HG03571 (cell line): ENCODE results near the gene ZNF814.
"Not testable (repeated sequence)": the region's sequence is repeated elsewhere in the genome, so short reads cannot be mapped to it uniquely, and the experiment has no call there.

ENCODE experiments used
- ATAC-seq: cut with Tn5 transposase; IDR thresholded peaks from one replicate; pipeline ENCODE4 v1.9.1; 2021; ENCODE audit not compliant: unreplicated experiment

The ZNF814 gene

DNA sequence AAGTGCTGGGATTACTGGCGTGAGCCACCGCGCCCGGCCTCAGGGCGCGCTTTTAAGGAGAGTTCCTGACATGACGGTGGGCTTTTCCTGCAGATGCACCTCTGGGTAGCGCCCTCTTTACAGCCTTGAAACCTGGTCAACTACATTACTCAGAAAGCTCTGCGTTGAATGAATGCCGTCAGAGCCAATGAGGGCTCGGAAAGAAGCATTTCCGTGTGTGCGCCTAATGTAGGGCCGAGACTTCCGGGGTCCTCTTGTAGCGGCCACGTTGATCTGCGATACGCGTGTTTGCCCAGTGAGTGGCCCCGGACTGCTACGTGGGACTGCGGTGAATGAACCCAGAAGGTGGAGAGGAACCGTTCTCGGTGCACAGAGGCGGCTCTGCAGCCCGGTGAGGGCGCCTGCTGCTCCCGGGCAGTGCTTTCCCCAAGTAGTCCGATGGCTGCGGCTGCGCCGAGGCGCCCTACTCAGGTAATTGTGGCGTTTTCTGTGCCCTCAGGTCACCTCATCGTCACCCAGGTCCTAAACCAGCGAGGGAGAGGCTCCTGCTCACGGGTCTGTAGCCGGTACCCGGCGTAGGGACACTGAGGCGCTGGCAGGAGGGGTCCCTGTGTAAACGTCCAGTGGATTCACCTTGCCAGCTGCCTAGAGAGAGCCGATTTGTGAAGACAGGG, 69.2 kb downstream of the ZNF814 start:
- peak; percentile 89 for ATAC-seq

DNA sequence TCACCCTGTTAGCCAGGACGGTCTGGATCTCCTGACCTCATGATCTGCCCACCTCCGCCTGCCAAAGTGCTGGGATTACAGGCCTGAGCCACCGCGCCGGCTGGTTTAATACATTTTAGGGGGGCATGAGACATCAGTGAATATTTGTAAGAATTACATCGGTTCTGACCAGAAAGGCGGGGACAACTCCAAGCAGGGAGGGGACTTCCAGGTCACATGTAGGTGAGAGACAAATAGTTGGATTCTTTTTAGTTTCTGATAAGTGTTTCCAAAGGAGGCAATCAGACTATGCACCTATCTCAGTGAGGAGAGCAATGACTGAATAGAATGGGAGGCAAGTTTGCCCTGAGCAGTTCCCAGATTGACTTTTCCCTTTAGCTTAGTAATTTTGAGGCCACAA, 70.5 kb downstream of the ZNF814 start:
- no peak for ATAC-seq

DNA sequence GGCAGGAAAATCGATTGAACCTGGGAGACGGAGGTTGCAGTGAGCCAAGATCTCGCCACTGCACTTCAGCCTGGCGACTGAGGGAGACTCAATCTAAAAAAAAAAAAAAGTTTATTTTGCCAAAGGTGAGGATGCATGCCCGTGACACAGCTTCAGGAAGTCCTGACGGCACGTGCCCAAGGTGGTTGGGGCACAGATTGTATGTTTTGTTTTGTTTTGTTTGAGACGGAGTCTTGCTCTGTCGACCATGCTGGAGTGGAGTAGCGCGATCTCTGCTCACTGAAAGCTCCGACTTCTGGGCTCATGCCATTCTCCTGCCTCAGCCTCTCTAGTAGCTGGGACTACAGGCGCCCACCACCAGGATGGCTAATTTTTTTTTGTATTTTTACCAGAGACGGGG, 70.9 kb downstream of the ZNF814 start:
- ATAC-seq = no peak

DNA sequence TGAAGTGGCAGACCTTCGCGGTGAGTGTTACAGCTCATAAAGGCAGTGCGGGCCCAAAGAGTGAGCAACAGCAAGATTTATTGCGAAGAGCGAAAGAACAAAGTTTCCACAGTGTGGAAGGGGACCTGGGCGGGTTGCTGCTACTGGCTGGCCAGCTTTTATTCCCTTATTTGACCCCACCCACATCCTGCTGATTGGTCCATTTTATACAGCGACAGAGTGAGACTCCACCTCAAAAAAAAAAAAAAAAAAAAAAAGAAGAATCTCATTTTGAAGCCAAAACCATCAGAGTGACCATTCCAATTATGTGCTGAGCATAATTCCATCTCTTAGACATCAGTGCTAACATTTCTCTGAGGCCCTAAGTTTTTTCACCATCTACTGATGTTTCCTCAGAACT, 72.2 kb downstream of the ZNF814 start:
- no peak for ATAC-seq

DNA sequence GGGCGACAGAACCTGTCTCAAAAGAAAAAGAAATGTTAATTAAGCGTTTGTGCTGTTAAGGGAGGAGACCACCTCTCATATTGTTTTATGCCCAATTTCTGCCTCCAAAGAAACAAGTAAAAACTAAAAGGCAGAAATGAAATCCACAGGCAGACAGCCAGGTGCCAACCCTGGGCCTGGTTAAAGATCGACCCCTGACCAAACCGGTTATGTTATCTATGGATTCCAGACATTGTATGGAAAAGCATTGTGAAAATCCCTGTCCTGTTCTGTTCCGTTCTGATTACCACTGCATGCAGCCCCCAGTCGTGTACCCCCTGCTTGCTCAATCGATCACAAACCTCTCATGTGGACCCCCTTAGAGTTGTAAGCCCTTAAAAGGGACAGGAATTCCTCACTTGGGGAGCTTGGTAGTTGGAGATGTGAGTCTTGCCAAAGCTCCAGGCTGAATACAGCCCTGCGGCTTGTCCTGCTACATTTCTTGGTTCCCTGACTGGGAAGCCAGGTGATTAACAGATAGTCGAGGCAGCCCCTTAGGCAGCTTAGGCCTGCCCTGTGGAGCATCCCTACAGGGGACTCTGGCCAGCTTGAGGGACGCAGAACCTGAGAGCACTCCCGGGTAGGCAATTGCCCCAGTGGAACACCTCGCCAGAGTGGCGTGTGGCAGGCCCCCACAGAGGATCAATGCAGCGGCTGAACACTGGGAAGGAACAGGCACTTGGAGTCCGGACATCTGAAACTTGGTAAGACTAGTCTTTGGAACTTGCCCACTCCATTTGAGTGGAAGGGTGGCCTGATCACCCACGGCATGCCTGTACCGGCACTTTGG, 73.4 kb downstream of the ZNF814 start:
- ATAC-seq = no peak

DNA sequence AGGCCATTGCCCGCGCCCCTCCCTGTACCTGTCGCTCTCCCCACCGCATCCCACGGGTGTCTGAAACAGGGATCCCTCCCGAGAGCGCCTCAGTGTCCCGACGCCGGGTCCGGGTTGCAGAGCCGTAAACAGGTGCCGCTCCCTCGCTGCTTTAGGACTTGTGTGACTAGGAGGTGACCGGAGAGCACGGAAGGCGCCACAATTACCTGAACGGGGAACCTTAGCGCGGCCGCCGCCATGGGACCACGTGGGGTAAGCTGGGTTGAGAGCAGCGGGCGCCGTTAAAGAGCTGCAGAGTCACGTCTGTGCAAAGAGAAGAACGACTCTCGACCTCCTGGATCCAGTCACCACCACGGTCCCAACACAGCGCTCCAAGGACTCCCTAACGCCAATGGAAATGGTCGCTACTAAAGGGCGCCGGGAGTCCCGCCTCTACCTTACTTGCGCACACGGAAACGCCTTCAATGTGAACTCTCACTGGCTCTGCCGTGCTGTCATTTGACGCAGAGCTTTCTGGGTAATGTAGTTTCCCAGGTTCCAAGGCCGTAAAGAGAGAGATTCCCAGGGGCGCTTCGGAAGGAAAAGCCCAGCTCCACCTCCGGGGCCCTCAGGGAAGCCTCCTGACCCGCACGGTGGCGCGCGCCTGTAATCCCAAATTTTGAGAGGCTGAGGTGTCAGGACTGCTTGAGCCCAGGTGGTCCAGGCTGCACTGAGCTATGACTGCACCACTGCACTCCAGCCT, 74.2 kb downstream of the ZNF814 start, which contains the start of gene ZNF552:
Gene ZNF552 (minus strand): TSS at position 409 of the 742 bp plus-strand sequence. CDS start 170 bp downstream, at position 239.
- peak; percentile 71 for ATAC-seq

DNA sequence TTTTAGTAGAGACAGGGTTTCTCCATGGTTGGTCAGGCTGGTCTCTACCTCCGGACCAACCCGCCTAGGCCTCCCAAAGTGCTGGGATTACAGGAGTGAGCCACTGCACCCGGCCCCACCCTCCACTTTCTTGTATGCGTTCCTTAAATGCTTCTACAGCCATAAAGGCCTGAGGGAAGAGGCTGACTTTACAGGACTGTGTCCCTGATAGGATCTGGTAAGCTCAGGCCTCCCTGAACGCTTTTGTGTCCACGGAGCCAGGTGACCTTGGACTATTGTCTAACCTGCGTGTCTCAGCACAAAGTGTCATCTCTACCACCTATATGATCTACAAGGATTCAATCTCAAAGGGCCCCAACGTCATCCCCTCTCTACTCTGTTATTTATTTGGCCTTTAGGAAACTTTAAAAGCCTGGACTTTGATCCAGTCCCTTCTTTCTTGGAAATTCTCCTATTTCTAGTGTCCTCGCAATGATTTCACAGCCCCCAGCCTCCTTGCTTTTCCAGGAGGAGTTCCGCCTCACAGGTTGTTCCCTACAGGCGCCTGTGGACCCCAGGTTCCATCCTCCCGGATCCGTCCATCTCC, 74.8 kb downstream of the ZNF814 start:
- no peak for ATAC-seq

DNA sequence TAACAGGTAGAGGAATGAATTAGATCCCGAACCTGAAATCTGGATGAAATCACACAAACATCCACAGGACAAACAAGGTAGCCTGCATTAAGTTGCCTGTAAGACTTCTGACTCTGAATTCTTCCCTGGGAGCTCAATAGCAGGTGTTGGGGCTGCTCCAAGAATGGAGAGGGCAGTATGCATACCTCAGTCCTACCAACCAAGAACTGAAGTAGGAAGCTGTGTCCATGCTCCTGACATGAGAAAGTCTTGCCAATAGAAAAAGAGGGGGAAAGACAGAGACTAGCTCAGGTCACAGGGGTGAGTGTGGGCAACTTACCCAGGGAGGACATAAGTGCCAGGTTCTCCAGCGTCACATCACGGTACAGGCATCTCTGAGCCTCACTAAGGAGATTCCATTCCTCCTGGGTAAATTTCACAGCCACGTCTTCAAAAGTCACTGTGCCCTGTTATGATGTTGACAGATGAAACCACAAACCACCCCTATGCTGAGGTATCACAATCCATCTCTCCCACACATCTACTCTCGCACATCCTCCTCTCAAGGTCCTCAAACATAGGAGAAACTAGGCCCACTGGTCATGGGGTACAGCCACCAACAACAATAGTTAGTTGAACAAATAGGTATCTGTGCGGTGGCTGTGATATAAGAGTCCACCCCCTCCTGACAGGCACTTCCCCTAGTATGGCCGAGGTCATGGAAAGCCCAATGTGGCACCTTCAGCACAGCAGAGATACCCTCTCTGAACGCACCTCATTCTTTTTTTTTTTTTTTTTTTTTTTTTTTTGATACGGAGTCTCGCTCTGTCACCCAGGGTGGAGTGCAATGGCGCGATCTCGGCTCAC, 75.6 kb downstream of the ZNF814 start:
- not testable (repeated sequence) for ATAC-seq

DNA sequence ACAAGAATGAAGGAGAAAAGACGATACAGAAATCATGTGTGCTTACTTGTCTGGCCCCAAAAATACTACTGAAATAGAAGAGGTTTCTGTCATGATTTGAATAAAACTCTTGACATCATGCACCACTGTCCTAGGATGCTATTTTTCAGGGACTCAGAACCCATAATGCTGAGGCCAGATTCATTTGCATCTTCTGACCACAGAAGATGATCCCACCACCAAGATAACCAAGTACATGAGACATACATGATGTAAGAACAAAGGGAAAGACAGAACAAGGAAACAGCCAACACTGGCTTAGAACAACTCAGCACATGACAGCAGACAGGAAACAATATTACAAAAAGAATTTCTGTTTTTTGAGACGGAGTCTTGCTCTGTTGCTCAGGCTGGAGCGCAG, 76.6 kb downstream of the ZNF814 start:
- no peak for ATAC-seq

DNA sequence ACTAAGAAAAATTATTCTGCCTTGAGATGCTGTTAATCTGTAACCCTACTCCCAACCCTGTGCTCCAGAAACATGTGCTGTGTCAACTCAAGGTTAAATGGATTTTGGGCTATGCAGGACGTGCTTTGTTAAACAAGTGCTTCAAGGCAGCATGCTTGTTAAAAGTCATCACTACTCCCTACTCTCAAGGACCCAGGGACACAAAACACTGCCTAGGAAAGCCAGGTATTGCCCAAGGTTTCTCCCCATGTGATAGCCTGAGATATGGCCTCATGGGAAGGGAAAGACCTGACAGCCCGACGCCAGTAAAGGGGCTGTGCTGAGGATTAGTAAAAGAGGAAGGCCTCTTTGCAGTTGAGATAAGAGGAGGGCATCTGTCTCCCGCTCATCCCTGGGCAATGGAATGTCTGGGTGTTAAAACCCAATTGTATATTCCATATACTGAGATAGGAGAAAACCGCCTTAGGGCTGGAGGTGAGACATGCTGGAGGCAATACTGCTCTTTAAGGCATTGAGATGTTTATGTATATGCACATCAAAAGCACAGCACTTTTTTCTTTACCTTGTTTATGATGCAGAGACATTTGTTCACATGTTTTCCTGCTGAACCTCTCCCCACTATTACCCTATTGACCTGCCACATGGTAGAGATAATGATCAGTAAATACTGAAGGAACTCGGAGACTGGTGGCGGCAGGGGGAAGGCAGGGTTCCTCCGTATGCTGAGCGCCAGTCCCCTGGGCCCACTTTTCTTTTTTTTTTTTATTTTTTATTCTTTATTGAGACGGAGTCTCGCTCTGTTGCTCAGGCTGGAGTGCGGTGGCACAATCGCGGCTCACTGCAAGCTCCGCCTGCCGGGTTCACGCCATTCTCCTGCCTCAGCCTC, 78.2 kb downstream of the ZNF814 start:
- ATAC-seq = not testable (repeated sequence)

DNA sequence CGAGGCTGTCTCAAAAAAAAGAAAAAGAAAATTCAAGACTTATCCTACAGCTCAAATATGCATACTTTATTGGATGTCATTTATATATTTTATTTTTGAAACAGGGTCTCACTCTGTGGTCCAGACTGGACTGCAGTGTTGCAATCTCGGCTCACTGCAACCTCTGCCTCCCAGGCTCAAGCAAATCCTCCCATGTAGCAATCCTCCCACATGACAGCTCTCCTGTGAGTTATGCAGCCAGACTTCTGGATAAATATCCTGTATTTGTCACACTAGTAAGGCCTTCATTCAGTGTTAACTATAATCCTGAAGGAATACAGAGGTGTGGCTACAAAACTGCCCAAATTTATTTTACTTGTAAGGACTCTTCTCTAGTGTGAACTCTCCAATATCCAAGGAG, 81.3 kb downstream of the ZNF814 start:
- ATAC-seq = no peak

DNA sequence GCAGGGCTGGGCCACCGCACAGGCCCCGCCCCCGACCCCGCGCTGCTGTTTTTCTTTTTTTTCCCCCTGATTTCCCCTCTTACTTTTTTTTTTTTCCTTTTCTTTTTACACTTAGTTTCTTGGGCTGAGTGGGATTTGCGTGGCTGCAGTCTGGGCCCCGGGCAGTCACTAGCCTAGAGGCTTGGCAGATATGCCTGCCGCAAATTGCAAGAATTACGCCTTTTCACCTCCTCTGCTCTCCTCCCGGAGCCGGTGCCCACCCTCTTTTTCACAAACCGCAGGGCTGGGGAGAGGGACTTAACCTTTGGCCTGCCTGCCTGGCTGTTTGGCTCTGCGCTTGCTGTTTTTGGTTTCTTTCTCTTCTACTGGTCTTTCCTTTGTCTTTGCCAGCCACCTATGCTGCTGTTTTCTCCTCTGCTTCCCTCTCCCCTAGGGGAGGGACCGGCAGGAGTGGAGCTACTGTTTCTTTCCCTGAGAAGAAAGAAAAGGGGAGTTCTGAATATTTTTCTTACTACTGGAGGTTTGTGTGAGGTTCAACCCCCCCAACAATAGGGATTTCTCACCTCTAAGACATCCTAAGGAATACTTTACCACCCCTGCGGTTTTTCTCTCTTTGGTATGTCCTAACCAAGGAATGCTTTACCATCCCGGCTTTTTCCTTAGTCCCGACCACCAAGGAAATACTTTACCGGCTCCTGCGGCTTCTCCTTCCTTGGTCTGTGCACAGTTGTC, 85.1 kb downstream of the ZNF814 start:
- no peak for ATAC-seq

DNA sequence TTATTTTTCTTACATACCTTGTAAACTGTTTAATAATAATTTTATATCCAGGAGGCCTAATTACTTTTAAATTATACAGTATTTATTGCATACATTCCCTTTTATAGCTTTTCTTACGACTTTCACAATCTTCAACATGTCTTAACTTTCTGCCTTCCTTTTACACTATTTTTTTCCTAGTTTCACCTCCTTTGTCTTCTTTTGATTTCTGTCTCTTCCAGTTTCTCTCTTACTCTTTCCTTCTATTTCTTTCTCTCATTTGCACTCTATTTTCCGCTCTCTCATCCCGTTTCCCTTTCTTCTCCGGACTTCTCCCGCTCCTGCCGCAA, 85.6 kb downstream of the ZNF814 start:
- no peak for ATAC-seq

DNA sequence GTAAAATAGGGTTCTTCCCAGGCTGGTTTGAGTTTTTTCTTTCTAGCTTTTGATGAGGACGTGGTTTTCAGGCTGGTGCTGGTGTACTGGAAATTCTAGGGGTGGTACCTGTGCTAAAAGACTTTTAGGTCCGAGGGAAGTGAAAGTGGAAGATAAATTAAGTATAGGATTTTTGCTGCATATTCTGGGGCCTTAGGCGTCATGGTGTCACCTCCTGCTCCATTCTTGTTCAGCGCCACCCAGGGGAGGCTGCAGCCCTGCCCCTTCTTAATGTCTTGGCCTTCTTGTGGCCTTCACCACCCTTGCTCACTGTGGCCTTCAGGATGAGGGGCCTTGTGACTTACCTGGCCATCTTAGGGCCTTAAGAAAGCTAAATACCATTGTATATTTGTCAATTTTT, 86.6 kb downstream of the ZNF814 start:
- no peak for ATAC-seq

DNA sequence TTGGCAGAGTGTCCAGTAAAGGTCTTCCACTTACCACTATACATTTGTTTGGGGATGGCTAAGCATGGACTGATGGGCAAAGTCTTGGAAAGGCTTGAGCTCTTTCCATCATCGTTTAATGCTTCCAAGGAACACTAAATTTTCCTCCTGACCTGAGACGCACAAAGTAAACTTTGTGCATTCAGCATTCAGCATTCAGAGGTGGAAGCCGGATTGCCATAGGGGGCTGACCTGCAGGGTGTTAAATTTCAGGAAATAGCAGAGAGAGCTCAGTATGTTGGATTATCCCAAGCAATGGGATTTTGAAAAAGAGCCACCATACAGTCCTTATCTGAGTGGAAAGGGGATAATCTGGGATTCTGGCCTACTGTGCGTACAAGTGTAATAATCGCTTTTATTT, 88.1 kb downstream of the ZNF814 start:
- no peak for ATAC-seq
